Measurements from ENCODE around the gene PLP1. TPM values are rescaled to one million over a fixed set of nuclear protein-coding genes. Genes with fewer than 3 reads are reported as not detected.

The PLP1 gene
- total RNA-seq, 1 experiment from 2014 or later = 88.3 TPM

DNA sequence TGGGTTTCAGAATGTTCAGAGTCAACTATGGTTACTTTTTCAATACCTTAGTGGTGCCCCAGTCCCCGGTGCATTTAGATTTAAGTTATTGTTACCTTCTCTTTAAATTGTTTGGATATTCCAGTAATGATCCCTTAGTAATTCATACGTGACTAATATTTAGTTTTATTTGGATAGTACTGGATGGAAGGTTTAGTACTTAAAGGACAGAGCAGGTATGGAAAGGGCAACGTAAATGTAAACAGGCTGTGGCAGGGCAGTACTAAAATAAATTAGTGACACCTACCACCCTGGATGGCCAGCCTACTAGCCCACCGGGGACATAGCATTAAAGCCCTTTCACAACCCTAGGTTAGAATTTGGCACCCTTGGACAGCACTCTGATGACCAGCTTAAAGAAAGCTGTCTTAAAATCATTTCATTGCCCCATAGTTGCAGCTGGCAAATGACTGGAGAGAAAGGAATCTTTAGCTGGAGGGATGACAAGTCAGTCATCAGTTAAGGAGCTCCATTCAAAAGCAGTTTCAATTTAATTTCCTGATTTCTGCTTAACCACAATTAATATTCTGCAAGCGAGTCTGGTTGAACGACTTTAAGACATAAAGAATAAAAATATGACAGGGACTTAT lies 16.4 kb downstream of the PLP1 start:
- Histone ChIP-seq H4K5ac (ENCODE audit: insufficient read length, low read depth, low read length) (no peak overlapping the region), H3K9me3 (ENCODE audit: control insufficient read depth, low read depth, low read length) (no peaks in the 10 kb centered on the region), H4K91ac (ENCODE audit: insufficient read length, low read depth, low read length) (no peak overlapping the region), H2AFZ (ENCODE audit: low read length) (no peak overlapping the region), H2BK15ac (ENCODE audit: low read depth, low read length) (no peak overlapping the region), H3K79me1 (ENCODE audit: insufficient read depth, low read depth, low read length, poor library complexity, severe bottlenecking) (no peaks in the 10 kb centered on the region), H3K56ac (ENCODE audit: insufficient read length, low read depth, low read length) (no peak overlapping the region), H3K27ac (ENCODE audit: insufficient read length, low read depth, low read length) (no peak overlapping the region), H3K23ac (ENCODE audit: insufficient read length, low read depth, low read length) (no peak overlapping the region), H2BK20ac (ENCODE audit: low read depth, low read length, poor library complexity, severe bottlenecking) (no peak overlapping the region), H4K8ac (replicated peaks; ENCODE audit: insufficient read length, low read depth, low read length) (no peak overlapping the region), H3K23me2 (ENCODE audit: insufficient read length, low read depth, low read length, poor library complexity, severe bottlenecking) (no peaks in the 10 kb centered on the region), H3K18ac (ENCODE audit: insufficient read length, low read depth, low read length) (no peak overlapping the region), H3K79me2 (ENCODE audit: insufficient read depth, low read length) (no peaks in the 10 kb centered on the region), H3K14ac (ENCODE audit: insufficient read depth, low read length) (no peak overlapping the region), H3K4me1 (ENCODE audit: insufficient read depth, low read length) (no peaks in the 10 kb centered on the region), H3K9ac (ENCODE audit: extremely low read depth, insufficient read length, low read length) (no peak overlapping the region), H3K4ac (ENCODE audit: low read depth, low read length) (no peak overlapping the region), H3K27me3 (ENCODE audit: insufficient read depth, low read length) (no peaks in the 10 kb centered on the region), H4K20me1 (ENCODE audit: control insufficient read depth, insufficient read depth, insufficient read length) (no peaks in the 10 kb centered on the region), H2AK5ac (ENCODE audit: insufficient read length, low read length) (no peak overlapping the region), H2BK120ac (ENCODE audit: low read depth, low read length, poor library complexity, severe bottlenecking) (no peak overlapping the region), H3T11ph (ENCODE audit: low read length) (no peak overlapping the region), H2BK12ac (ENCODE audit: insufficient read length, low read depth, low read length) (no peak overlapping the region), H3K4me2 (ENCODE audit: insufficient read depth, insufficient read length, low read length) (no peak overlapping the region), H2BK5ac (ENCODE audit: insufficient read length, low read length) (no peak overlapping the region)
- peaks cover 18 to 42% (median 30%) of the 10 kb centered on the region in 3 experiments; a peak in 6 of 7 replicates for H3K36me3 Mint-ChIP-seq (ENCODE audit: insufficient read depth in 1 of 3, low read depth in 3 of 3)
- WGBS (ENCODE audit: extremely low coverage, insufficient read length, low lambda C conversion rate) = no CpG with 5 or more reads among the region's 6 CpGs
- H3K9me3 Mint-ChIP-seq = peaks cover 0 to 18% of the 10 kb centered on the region in 2 experiments; a peak in 2 of 5 replicates
- H3K27me3 Mint-ChIP-seq (ENCODE audit: low read depth) = no peaks in the 10 kb centered on the region
- TF ChIP-seq, protein P1, sequence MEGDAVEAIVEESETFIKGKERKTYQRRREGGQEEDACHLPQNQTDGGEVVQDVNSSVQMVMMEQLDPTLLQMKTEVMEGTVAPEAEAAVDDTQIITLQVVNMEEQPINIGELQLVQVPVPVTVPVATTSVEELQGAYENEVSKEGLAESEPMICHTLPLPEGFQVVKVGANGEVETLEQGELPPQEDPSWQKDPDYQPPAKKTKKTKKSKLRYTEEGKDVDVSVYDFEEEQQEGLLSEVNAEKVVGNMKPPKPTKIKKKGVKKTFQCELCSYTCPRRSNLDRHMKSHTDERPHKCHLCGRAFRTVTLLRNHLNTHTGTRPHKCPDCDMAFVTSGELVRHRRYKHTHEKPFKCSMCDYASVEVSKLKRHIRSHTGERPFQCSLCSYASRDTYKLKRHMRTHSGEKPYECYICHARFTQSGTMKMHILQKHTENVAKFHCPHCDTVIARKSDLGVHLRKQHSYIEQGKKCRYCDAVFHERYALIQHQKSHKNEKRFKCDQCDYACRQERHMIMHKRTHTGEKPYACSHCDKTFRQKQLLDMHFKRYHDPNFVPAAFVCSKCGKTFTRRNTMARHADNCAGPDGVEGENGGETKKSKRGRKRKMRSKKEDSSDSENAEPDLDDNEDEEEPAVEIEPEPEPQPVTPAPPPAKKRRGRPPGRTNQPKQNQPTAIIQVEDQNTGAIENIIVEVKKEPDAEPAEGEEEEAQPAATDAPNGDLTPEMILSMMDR (conservative IDR thresholded peaks at IDR 0.05) = no peak
- peaks cover 0 to 4% of the 10 kb centered on the region in 2 experiments; a peak in 2 of 4 replicates for H3K4me1 Mint-ChIP-seq
- no peak overlapping the region for H3K4me3 Mint-ChIP-seq
- no peak overlapping the region for H3K27ac Mint-ChIP-seq
- DNase-seq = no peak

Data from H9 (cell line).